K562 treated with DMSO at 1 percent for 12 hours (cell line): ENCODE data around the gene ZNF214. TPM values are rescaled to one million over a fixed set of nuclear protein-coding genes. Genes with fewer than 3 reads are reported as not detected.

Experiments
- total RNA-seq: library from RNA; unstranded; fragments of 300-600 nt; gene quantifications from 2 replicates; pipeline ENCODE4 v1.2.3, GENCODE V29; 2022; ENCODE audit not compliant: insufficient read depth

Gene ZNF214
- total RNA-seq = 0.94 TPM in 1 of 2 replicates, not detected in the other

DNA sequence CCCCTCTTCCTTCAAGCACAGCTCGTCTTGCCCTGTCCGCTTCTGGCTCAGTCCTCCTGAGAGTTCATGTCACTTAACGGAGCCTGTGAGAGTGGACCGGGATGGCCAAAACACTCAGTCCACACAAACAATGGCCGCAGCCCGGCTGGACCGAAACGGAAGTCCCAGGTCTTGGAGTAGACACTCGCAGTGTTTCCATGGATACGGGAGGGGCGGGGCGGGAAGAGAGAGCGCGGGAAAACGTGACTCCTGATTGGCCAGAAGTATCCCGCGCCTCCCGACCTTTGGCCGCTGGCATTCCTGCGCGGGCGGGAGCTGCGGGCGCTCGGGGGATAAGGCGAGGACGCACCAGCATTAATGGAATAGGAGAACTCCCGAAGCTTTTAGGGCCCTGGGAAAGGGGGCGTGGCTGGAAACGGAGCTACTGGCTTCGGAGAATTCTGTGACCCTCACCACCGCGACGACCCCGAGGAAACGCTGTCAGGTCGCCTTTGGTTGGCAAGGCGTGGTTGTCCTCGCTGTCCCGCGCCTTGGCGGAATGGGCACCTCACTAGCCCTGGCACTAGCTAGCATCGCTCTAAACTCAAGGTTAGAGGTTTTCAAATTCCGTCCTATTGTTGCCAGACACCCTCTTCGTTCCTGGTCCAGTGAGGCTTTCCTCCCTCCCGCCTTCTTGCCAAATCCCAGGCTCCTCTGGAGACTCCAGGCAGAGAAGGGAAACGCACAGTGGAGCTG lies at the start of gene ZNF214, which contains the start of gene NLRP14:
TSS of gene ZNF214 (minus strand) at position 164 of the 735 bp plus-strand sequence. CDS start 17,511 bp downstream, outside the sequence.
TSS of gene NLRP14 (plus strand) at position 297 of the 735 bp plus-strand sequence. CDS start 18,108 bp downstream, outside the sequence.

Other genes with a start within 250 kb of the ZNF214 start
- gene OR2AG2, start 248.4 kb downstream of the ZNF214 start, total RNA-seq = not detected in 2 replicates
- not detected in 2 replicates for gene OR2AG1, start 237.3 kb downstream of the ZNF214 start, total RNA-seq
- gene OR6A2, start 220.7 kb downstream of the ZNF214 start, total RNA-seq = 0.17 TPM in 1 of 2 replicates, not detected in the other
- gene OR10A5, start 174.7 kb downstream of the ZNF214 start, total RNA-seq = not detected in 2 replicates
- not detected in 2 replicates for gene OR10A2, start 157.3 kb downstream of the ZNF214 start, total RNA-seq
- gene OR10A4, start 143.7 kb downstream of the ZNF214 start, total RNA-seq = not detected in 2 replicates
- gene OR2D2, start 127.8 kb downstream of the ZNF214 start, total RNA-seq = not detected in 2 replicates
- gene OR2D3, start 99.3 kb downstream of the ZNF214 start, total RNA-seq = not detected in 2 replicates
- gene ZNF215, start 93.9 kb downstream of the ZNF214 start, total RNA-seq = 3.4 and 7.9 TPM in 2 replicates
- 0.21 TPM in 1 of 2 replicates, not detected in the other for gene NLRP14, start 133 bp upstream of the ZNF214 start, total RNA-seq
- gene RBMXL2, start 68.7 kb upstream of the ZNF214 start, total RNA-seq = 1.1 TPM in 1 of 2 replicates, not detected in the other
- gene SYT9, start 231.6 kb upstream of the ZNF214 start, total RNA-seq = not detected in 2 replicates